H9 (cell line): ENCODE data around the gene HOMER1. TPM values are rescaled to one million over a fixed set of nuclear protein-coding genes. Genes with fewer than 3 reads are reported as not detected.

Experiments
- DNase-seq: peaks from one replicate; pipeline ENCODE4 v3.0.0-alpha.2; 2017
- H2AFZ ChIP-seq: one replicate; pipeline ENCODE4 v1.6.1; 2013; ENCODE audit warnings: mild to moderate bottlenecking, low read length, control low read depth, moderate library complexity
- H2AK5ac ChIP-seq: 2 replicates; pipeline ENCODE4 v1.6.1; 2013; ENCODE audit warnings: low read length, control low read depth, mixed read lengths; ENCODE audit not compliant: insufficient read length
- H2BK120ac ChIP-seq: one replicate; pipeline ENCODE4 v1.6.1; 2013; ENCODE audit warnings: low read depth, mild to moderate bottlenecking, low read length, control low read depth, inconsistent platforms; ENCODE audit not compliant: poor library complexity, severe bottlenecking
- H2BK12ac ChIP-seq: 2 replicates; pipeline ENCODE4 v1.6.1; 2013; ENCODE audit warnings: low read length, control low read depth, mixed read lengths, low read depth; ENCODE audit not compliant: insufficient read length
- H2BK15ac ChIP-seq: 2 replicates; pipeline ENCODE4 v1.6.1; 2013; ENCODE audit warnings: low read depth, low read length, control low read depth
- H2BK20ac ChIP-seq: one replicate; pipeline ENCODE4 v1.6.1; 2013; ENCODE audit warnings: low read depth, mild to moderate bottlenecking, low read length, control low read depth, inconsistent platforms; ENCODE audit not compliant: poor library complexity, severe bottlenecking
- H2BK5ac ChIP-seq: 2 replicates; pipeline ENCODE4 v1.6.1; 2013; ENCODE audit warnings: low read length, control low read depth, mixed read lengths; ENCODE audit not compliant: insufficient read length
- H3K14ac ChIP-seq: 2 replicates; pipeline ENCODE4 v1.6.1; 2013; ENCODE audit warnings: low read length, control low read depth; ENCODE audit not compliant: insufficient read depth
- H3K18ac ChIP-seq: 2 replicates; pipeline ENCODE4 v1.6.1; 2013; ENCODE audit warnings: low read depth, mild to moderate bottlenecking, mixed read lengths, low read length, control low read depth; ENCODE audit not compliant: insufficient read length
- H3K23ac ChIP-seq: 2 replicates; pipeline ENCODE4 v1.6.1; 2013; ENCODE audit warnings: low read length, control low read depth, mixed read lengths, low read depth; ENCODE audit not compliant: insufficient read length
- H3K23me2 ChIP-seq: 2 replicates; pipeline ENCODE4 v1.6.1; 2013; ENCODE audit warnings: low read depth, mild to moderate bottlenecking, mixed read lengths, low read length, control low read depth; ENCODE audit not compliant: insufficient read length, poor library complexity, severe bottlenecking
- H3K27ac ChIP-seq: 2 replicates; pipeline ENCODE4 v1.5.1; 2013; ENCODE audit warnings: low read length, control low read depth, mixed read lengths, low read depth; ENCODE audit not compliant: insufficient read length
- H3K27me3 ChIP-seq: 2 replicates; pipeline ENCODE4 v1.6.1; 2013; ENCODE audit warnings: low read length, control low read depth, inconsistent platforms; ENCODE audit not compliant: insufficient read depth
- H3K4ac ChIP-seq: 2 replicates; pipeline ENCODE4 v1.6.1; 2013; ENCODE audit warnings: low read depth, mild to moderate bottlenecking, control low read depth, inconsistent platforms, low read length, moderate library complexity
- H3K4me1 ChIP-seq: 2 replicates; pipeline ENCODE4 v1.6.1; 2013; ENCODE audit warnings: low read length, control low read depth, inconsistent platforms; ENCODE audit not compliant: insufficient read depth
- H3K4me2 ChIP-seq: 2 replicates; pipeline ENCODE4 v1.6.1; 2013; ENCODE audit warnings: low read length, control low read depth, mixed read lengths; ENCODE audit not compliant: insufficient read length, insufficient read depth
- H3K56ac ChIP-seq: 2 replicates; pipeline ENCODE4 v1.6.1; 2013; ENCODE audit warnings: low read depth, mild to moderate bottlenecking, mixed read lengths, low read length, control low read depth; ENCODE audit not compliant: insufficient read length
- H3K79me1 ChIP-seq: 2 replicates; pipeline ENCODE4 v1.6.1; 2013; ENCODE audit warnings: low read depth, mild to moderate bottlenecking, moderate library complexity, low read length, control low read depth, inconsistent platforms; ENCODE audit not compliant: insufficient read depth, poor library complexity, severe bottlenecking
- H3K79me2 ChIP-seq: 2 replicates; pipeline ENCODE4 v1.6.1; 2013; ENCODE audit warnings: low read length, control low read depth, inconsistent platforms; ENCODE audit not compliant: insufficient read depth
- H3K9ac ChIP-seq: 2 replicates; pipeline ENCODE4 v1.6.1; 2013; ENCODE audit warnings: low read length, control low read depth, mixed read lengths; ENCODE audit not compliant: insufficient read length; ENCODE audit errors: extremely low read depth
- H3K9me3 ChIP-seq: one replicate; pipeline ENCODE4 v1.6.1; 2013; ENCODE audit warnings: low read depth, low read length, inconsistent platforms; ENCODE audit not compliant: control insufficient read depth
- H3T11ph ChIP-seq: one replicate; pipeline ENCODE4 v1.6.1; 2013; ENCODE audit warnings: mild to moderate bottlenecking, low read length, control low read depth, inconsistent platforms
- H4K20me1 ChIP-seq: one replicate; pipeline ENCODE4 v1.6.1; 2013; ENCODE audit not compliant: control insufficient read depth, insufficient read length, insufficient read depth
- H4K5ac ChIP-seq: 2 replicates; pipeline ENCODE4 v1.6.1; 2013; ENCODE audit warnings: low read depth, mild to moderate bottlenecking, mixed read lengths, low read length, control low read depth; ENCODE audit not compliant: insufficient read length
- H4K8ac ChIP-seq: replicated peaks from 2 replicates; pipeline ENCODE4 v1.6.1; 2013; ENCODE audit warnings: low read length, control low read depth, mixed read lengths, low read depth; ENCODE audit not compliant: insufficient read length
- H4K91ac ChIP-seq: 2 replicates; pipeline ENCODE4 v1.6.1; 2013; ENCODE audit warnings: low read depth, mild to moderate bottlenecking, moderate library complexity, mixed read lengths, low read length, control low read depth; ENCODE audit not compliant: insufficient read length
- H3K27ac Mint-ChIP-seq, 3 experiments: 2 replicates in 2 of 3; 3 replicates in 1 of 3; pipeline ENCODE4 v1.8.0; 2020 to 2021; ENCODE audit warnings: mixed read lengths in 3 of 3, mild to moderate bottlenecking in 1 of 3, moderate library complexity in 1 of 3
- H3K27me3 Mint-ChIP-seq: 2 replicates; pipeline ENCODE4 v1.8.0; 2021; ENCODE audit warnings: low read depth, mild to moderate bottlenecking, moderate library complexity, mixed read lengths
- H3K36me3 Mint-ChIP-seq, 3 experiments: 2 replicates in 2 of 3; 3 replicates in 1 of 3; pipeline ENCODE4 v1.8.0; 2020 to 2021; ENCODE audit warnings: low read depth in 3 of 3, mixed read lengths in 3 of 3; ENCODE audit not compliant: insufficient read depth in 1 of 3
- H3K4me1 Mint-ChIP-seq, 2 experiments: 2 replicates each; pipeline ENCODE4 v1.8.0; 2020; ENCODE audit warnings: mixed read lengths in 2 of 2
- H3K4me3 Mint-ChIP-seq, 2 experiments: 2 replicates in 1 of 2; 3 replicates in 1 of 2; pipeline ENCODE4 v1.8.0; 2020 to 2021; ENCODE audit warnings: mild to moderate bottlenecking in 2 of 2, mixed read lengths in 2 of 2, moderate library complexity in 1 of 2
- H3K9me3 Mint-ChIP-seq, 2 experiments: 2 replicates in 1 of 2; 3 replicates in 1 of 2; pipeline ENCODE4 v1.8.0; 2020; ENCODE audit warnings: mild to moderate bottlenecking in 2 of 2, mixed read lengths in 2 of 2, moderate library complexity in 1 of 2
- CTCF ChIP-seq: fragments of 200-600 bp; sonication (generic); conservative IDR thresholded peaks from 3 replicates; pipeline ENCODE4 v1.8.0; 2021; ENCODE audit warnings: antibody characterized with exemption, mild to moderate bottlenecking
- WGBS: extraction: QIAGEN DNeasy Blood & Tissue Kit; methylation state at CpG from one replicate; pipeline ENCODE4 v1.1.7; 2013; ENCODE audit warnings: missing lambda C conversion rate, low lambda C conversion rate, mixed read lengths; ENCODE audit not compliant: insufficient read length; ENCODE audit errors: extremely low coverage; 5-methylcytosine and 5-hydroxymethylcytosine counted together
- total RNA-seq: library from RNA; stranded (reverse); gene quantifications from 2 replicates; pipeline ENCODE4 v1.2.1, GENCODE V29; 2021

HOMER1 gene
- total RNA-seq, 1 experiment from 2014 or later = 39.5 TPM

- H3K79me2 ChIP-seq = peaks cover 11% of the 10 kb centered on the region; the same call in 1 of the 2 replicates
- no CpG with 5 or more reads among the region's 2 CpGs for WGBS
- H3K27ac Mint-ChIP-seq = peak overlapping the region; percentile 6 to 77 (median 45); a peak in 5 of 7 replicates
These were observed 27.8 kb downstream of the HOMER1 start for GRCh38 chr5:79486116-79486515.

More at GRCh38 chr5:79486116-79486515, 27.8 kb downstream of the HOMER1 start:
- Histone ChIP-seq H3K56ac (no peak overlapping the region), H2BK12ac (no peak overlapping the region), H2BK20ac (no peak overlapping the region), H4K5ac (no peak overlapping the region), H4K8ac (no peak overlapping the region), H3K27ac (no peak overlapping the region), H3K4ac (no peak overlapping the region), H2AK5ac (no peak overlapping the region), H3K23me2 (no peaks in the 10 kb centered on the region), H3K4me2 (no peak overlapping the region), H3K18ac (no peak overlapping the region), H3K14ac (no peak overlapping the region), H3K79me1 (no peaks in the 10 kb centered on the region), H2BK120ac (no peak overlapping the region), H3K9ac (no peak overlapping the region), H2BK15ac (no peak overlapping the region), H2BK5ac (no peak overlapping the region), H4K91ac (no peak overlapping the region), H3K9me3 (no peaks in the 10 kb centered on the region), H3K23ac (no peak overlapping the region), H2AFZ (no peak overlapping the region), H4K20me1 (no peaks in the 10 kb centered on the region), H3K27me3 (no peaks in the 10 kb centered on the region), H3T11ph (no peak overlapping the region), H3K4me1 (no peaks in the 10 kb centered on the region; the same call in 1 of the 2 replicates)
- Mint-ChIP-seq H3K4me3 (no peak overlapping the region), H3K27me3 (no peaks in the 10 kb centered on the region), H3K4me1 (peaks cover 6 to 11% of the 10 kb centered on the region in 2 experiments), H3K36me3 (peaks cover 0 to 3% (median 1%) of the 10 kb centered on the region in 3 experiments; a peak in 2 of 7 replicates), H3K9me3 (peaks cover 0 to 3% of the 10 kb centered on the region in 2 experiments; a peak in 1 of 5 replicates)
- no peak for TF ChIP-seq CTCF
- DNase-seq = no peak
